ENCODE results near the gene AHCTF1.
"Not testable (repeated sequence)": the region's sequence is repeated elsewhere in the genome, so short reads cannot be mapped to it uniquely, and the experiment has no call there.

Gene AHCTF1

GRCh38 chr1:246820666-246821065 lies 111.1 kb downstream of the AHCTF1 start:
- Histone ChIP-seq H3K4me1 (no peaks in the 10 kb centered on the region), H3K9ac (no peak overlapping the region), H3K4me3 (ENCODE audit: low read depth, low read length) (no peak overlapping the region), H3K4me2 (ENCODE audit: low read length) (no peak overlapping the region), H3K79me2 (no peaks in the 10 kb centered on the region), H3K27me3 (ENCODE audit: control insufficient read depth, insufficient read depth, low read length) (no peaks in the 10 kb centered on the region), H2AFZ (no peak overlapping the region), H3K36me3 (ENCODE audit: control insufficient read depth, insufficient read depth, low read length) (no peaks in the 10 kb centered on the region), H3K9me3 (ENCODE audit: control insufficient read depth, low read length) (no peaks in the 10 kb centered on the region), H3K27ac (no peak overlapping the region)
- no peak for TF ChIP-seq CTCF (IDR thresholded peaks at IDR 0.05)

GRCh38 chr1:246817778-246818177 lies 114.0 kb downstream of the AHCTF1 start:
- not testable (repeated sequence) for H3K79me2 ChIP-seq; H3K9me3 ChIP-seq (ENCODE audit: control insufficient read depth, low read length); H3K4me3 ChIP-seq (ENCODE audit: low read depth, low read length); H3K9ac ChIP-seq; H3K27me3 ChIP-seq (ENCODE audit: control insufficient read depth, insufficient read depth, low read length); H3K4me2 ChIP-seq (ENCODE audit: low read length); H3K36me3 ChIP-seq (ENCODE audit: control insufficient read depth, insufficient read depth, low read length); H3K27ac ChIP-seq; H3K4me1 ChIP-seq; H2AFZ ChIP-seq

GRCh38 chr1:246815693-246816270 lies 116.0 kb downstream of the AHCTF1 start:
- Histone ChIP-seq H3K79me2 (no peaks in the 10 kb centered on the region), H3K27ac (no peak overlapping the region), H3K4me3 (ENCODE audit: low read depth, low read length) (no peak overlapping the region), H3K27me3 (ENCODE audit: control insufficient read depth, insufficient read depth, low read length) (no peaks in the 10 kb centered on the region), H3K4me1 (no peaks in the 10 kb centered on the region), H2AFZ (no peak overlapping the region), H3K9ac (no peak overlapping the region), H3K4me2 (ENCODE audit: low read length) (no peak overlapping the region), H3K36me3 (ENCODE audit: control insufficient read depth, insufficient read depth, low read length) (no peaks in the 10 kb centered on the region), H3K9me3 (ENCODE audit: control insufficient read depth, low read length) (no peaks in the 10 kb centered on the region)
- TF ChIP-seq CTCF (IDR thresholded peaks at IDR 0.05), result no peak

- no peaks in the 10 kb centered on the region for H3K9me3 ChIP-seq (ENCODE audit: control insufficient read depth, low read length)
- no peak overlapping the region for H3K9ac ChIP-seq
- no peaks in the 10 kb centered on the region for H3K79me2 ChIP-seq
- no peak for TF ChIP-seq CTCF (IDR thresholded peaks at IDR 0.05)
- H2AFZ ChIP-seq, result no peak overlapping the region
- no peaks in the 10 kb centered on the region for H3K36me3 ChIP-seq (ENCODE audit: control insufficient read depth, insufficient read depth, low read length)
- H3K4me1 ChIP-seq, result no peaks in the 10 kb centered on the region
- H3K4me3 ChIP-seq (ENCODE audit: low read depth, low read length), result no peak overlapping the region
- no peaks in the 10 kb centered on the region for H3K27me3 ChIP-seq (ENCODE audit: control insufficient read depth, insufficient read depth, low read length)
- H3K27ac ChIP-seq, result no peak overlapping the region
- no peak overlapping the region for H3K4me2 ChIP-seq (ENCODE audit: low read length)
Measured at GRCh38 chr1:246814890-246815289, 116.9 kb downstream of the AHCTF1 start.

- H3K79me2 ChIP-seq; H3K4me2 ChIP-seq (ENCODE audit: low read length); H3K9me3 ChIP-seq (ENCODE audit: control insufficient read depth, low read length); H3K4me1 ChIP-seq; H3K36me3 ChIP-seq (ENCODE audit: control insufficient read depth, insufficient read depth, low read length); H3K27me3 ChIP-seq (ENCODE audit: control insufficient read depth, insufficient read depth, low read length); H3K4me3 ChIP-seq (ENCODE audit: low read depth, low read length); H3K9ac ChIP-seq; H2AFZ ChIP-seq; H3K27ac ChIP-seq: not testable (repeated sequence)
Measured at GRCh38 chr1:246813325-246813724, 118.4 kb downstream of the AHCTF1 start.

- Histone ChIP-seq H3K27ac (no peak overlapping the region), H3K79me2 (no peaks in the 10 kb centered on the region), H3K36me3 (ENCODE audit: control insufficient read depth, insufficient read depth, low read length) (no peaks in the 10 kb centered on the region), H3K27me3 (ENCODE audit: control insufficient read depth, insufficient read depth, low read length) (no peaks in the 10 kb centered on the region), H3K4me2 (ENCODE audit: low read length) (no peak overlapping the region), H3K4me1 (no peaks in the 10 kb centered on the region), H3K4me3 (ENCODE audit: low read depth, low read length) (no peak overlapping the region), H3K9ac (no peak overlapping the region), H3K9me3 (ENCODE audit: control insufficient read depth, low read length) (no peaks in the 10 kb centered on the region), H2AFZ (no peak overlapping the region)
- TF ChIP-seq CTCF (IDR thresholded peaks at IDR 0.05), result no peak
Measured at GRCh38 chr1:246811985-246812384, 119.8 kb downstream of the AHCTF1 start.
